Pons (tissue), 1 donor: ENCODE data around the gene ZKSCAN3.
"Not testable (repeated sequence)": the region's sequence is repeated elsewhere in the genome, so short reads cannot be mapped to it uniquely, and the experiment has no call there.

Experiments used
- DNase-seq: peaks from one replicate; pipeline ENCODE4 v3.0.0-alpha.2; 2016; ENCODE audit warnings: low spot score

Gene ZKSCAN3

GRCh38 chr6:28373925-28374324 lies 24.2 kb downstream of the ZKSCAN3 start:
- DNase-seq = no peak

GRCh38 chr6:28377879-28378278 lies 28.1 kb downstream of the ZKSCAN3 start:
- no peak for DNase-seq

- no peak for DNase-seq
These were observed 28.9 kb downstream of the ZKSCAN3 start for GRCh38 chr6:28378644-28379043.

DNA sequence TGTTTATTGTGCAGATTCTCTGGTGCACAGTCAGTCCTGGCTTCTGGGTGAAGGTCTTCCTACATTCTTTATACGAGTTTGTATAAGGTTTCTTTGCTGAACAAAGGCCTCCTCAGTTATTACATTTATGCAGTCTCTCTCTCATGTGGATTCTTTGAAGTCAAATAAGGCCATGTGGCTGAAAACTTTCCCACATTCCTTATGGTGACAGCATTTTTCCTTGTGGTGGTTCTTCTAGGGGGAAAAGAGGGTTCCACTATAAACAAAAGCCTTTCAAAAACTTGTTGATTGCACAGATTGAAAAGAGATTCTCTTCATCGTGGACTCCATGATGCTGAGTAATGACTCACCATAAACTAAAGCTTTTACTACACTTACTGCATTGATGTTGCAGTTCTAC lies 30.6 kb downstream of the ZKSCAN3 start:
- no peak for DNase-seq

GRCh38 chr6:28383235-28384142 lies 33.7 kb downstream of the ZKSCAN3 start:
- peak; percentile 69 for DNase-seq

- no peak for DNase-seq
These were observed 34.4 kb downstream of the ZKSCAN3 start for GRCh38 chr6:28384143-28384533.

GRCh38 chr6:28390688-28391087 lies 40.9 kb downstream of the ZKSCAN3 start:
- DNase-seq = no peak

DNA sequence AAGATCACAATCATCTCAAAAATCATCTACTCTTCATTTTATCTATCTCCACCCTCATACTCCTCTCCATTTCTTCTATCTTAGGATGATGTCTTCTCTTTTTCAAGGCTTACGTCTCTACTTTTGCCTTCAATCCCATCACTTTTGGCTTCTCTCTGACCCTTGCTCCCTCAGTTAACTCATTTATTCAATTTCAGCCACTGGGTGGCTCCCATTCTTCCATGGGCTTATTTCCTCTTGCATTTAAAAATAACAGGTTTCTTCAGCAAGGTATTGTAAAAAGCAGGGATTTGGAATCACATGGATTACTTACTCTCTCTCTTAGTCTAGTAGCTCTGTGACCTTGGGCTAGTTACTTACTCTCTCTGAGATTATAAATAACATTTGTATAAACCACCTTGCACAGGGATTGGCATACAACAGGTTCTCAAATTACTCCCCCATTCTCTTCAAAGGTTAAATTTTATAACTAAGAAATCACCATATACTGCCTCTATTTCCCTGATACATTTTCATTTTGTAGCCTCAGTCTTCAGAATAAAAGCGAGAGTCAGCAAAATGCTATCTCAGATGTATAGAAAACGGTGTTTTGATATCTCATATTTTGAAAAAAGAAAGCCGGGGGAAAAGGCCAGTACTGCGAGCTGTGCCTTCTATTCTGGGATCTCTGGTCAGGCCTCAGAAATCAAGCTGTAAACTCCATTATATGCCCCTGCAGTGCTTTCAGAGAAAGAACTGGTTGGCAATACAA lies 44.3 kb downstream of the ZKSCAN3 start:
- no peak for DNase-seq

- no peak for DNase-seq
These were observed 46.2 kb downstream of the ZKSCAN3 start for GRCh38 chr6:28395918-28396317.

DNA sequence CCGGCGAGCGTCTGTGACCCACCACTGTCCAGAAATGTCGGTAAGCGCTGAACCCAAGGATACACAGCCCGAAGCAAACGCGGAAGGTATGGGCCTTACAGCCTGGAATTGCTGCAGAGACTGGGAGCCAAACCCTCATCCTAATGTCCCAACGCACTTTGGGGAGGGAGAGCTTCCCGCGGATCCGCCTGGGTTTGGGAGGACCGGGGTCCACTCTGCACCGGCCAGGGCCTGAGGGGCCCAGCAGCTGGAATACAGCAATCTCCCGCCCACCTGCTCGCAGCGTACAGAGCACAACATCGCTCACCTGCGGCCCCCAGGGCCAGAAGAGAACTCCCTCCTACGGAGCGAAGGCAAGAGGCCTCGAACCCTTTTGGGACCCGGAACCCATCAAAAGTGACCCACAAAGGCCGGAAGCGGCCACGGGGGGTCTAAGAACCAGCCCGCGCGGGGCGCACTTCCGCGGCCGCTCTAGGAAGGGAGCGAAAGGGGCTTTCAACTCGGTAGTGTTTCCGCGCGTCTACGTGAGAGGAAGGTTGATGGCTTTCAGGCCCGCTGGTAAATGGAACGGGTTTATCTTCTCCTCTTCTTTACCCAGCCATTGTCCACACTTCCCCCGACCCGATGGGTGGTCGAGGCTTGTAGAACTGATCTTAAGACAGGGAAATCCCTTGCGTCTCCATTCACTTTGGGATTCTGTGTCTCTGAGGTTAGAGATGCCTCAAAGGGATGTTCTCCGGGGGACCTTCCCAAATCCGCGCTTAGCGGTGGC lies 49.8 kb downstream of the ZKSCAN3 start, which contains the start of gene ZSCAN12:
Gene ZSCAN12, minus strand, starts transcription at position 398 of the 772 bp plus-strand sequence. CDS start 1,342 bp downstream, outside the sequence.
- DNase-seq = peak; percentile 81

DNA sequence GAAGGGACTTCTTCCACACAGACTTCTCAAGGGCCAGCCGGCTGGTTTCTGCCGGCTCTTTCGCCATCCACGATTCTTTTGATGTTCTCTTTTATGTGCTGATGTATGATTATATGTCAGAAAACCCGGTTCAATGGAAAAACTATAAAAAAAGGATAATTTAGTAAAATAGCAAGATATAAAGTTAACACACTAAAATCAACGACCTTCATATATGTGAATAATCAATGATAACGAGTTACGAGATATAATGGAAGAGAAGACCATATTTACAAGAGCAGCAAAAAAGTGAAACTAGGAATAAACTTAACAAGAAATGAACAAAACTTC lies 50.3 kb downstream of the ZKSCAN3 start:
- DNase-seq = no peak

- no peak for DNase-seq
These were observed 51.4 kb downstream of the ZKSCAN3 start for GRCh38 chr6:28401172-28401571.

GRCh38 chr6:28402197-28402596 lies 52.5 kb downstream of the ZKSCAN3 start:
- no peak for DNase-seq

GRCh38 chr6:28403923-28404322 lies 54.2 kb downstream of the ZKSCAN3 start:
- not testable (repeated sequence) for DNase-seq

DNA sequence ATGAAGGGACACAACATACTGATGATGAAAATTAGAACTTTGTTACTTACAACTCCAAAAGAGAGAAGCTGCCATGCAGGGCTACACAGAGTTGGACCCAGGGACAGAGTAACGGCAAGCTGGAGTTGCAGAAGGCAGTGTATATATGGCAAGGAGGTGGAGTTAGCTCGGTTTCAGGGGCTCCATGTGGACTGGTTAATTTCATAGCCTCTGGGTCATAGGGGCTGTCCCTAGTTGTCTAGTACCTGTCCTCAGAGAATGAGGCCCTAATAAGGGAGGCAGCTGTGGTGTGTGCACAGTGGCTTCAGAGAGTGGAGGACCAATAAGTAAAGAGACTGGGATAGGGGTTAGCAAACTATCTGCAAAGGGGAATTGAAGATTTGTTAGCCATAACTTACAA lies 57.7 kb downstream of the ZKSCAN3 start:
- DNase-seq = no peak

DNA sequence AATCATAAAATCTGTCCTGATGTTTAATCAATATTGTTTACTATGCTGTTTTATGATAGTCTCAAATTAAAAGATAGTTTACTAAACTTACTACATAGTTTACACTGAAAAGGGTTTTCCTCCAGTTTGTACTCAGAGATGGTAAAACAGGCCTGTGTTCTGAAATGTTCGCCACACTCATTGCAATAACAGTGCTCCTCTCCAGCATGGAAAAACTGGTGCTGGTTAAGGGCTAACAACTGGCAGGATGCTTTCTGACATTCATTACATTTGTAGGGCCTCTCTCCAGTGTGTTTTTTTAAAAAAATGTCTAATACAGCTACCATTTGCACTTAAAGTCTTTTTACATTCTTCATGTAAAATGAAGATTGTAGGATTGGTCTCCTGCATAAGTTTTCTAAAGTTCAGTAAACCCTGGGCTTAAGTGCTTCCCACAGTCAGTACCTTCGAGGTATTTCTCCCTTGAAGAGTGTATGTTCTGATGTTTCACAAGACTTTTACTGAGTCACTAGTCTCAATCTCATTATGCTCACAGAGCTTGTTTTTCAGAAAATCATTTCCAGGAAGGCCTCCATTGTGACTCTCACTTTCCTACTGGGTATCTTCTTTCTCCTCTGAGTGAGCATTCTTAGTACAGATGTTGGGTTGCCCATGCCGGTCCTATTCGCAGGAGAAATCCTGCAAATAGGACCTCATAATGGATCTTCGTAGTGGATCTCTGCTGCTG lies 58.5 kb downstream of the ZKSCAN3 start:
- DNase-seq = no peak

GRCh38 chr6:28410767-28411166 lies 61.0 kb downstream of the ZKSCAN3 start:
- no peak for DNase-seq

DNA sequence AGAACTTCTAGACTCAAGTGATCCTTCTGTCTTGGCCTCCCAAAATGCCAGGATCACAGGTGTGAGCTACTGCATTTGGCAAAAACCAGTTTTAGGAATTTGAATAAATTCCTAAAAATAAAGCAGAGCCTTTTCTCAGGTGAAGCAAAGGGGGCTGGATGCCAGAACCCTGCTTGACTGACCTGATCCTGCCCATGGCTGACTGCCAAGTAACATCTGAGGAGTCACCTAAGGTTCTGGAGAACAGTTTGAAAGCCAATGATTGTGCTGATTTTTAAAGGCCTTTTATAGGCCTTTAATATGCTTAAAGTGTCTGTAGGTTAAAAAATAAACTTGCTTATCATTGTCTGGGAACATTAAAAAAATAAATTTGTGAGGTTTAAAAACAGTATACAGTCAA lies 63.9 kb downstream of the ZKSCAN3 start:
- DNase-seq = no peak
